HG02610 (cell line): Measurements from ENCODE around the gene PARN.
"Not testable (repeated sequence)": the region's sequence is repeated elsewhere in the genome, so short reads cannot be mapped to it uniquely, and the experiment has no call there.

Source experiments
- ATAC-seq: cut with Tn5 transposase; IDR thresholded peaks from one replicate; pipeline ENCODE4 v1.9.1; 2021; ENCODE audit warnings: mild to moderate bottlenecking, moderate library complexity; ENCODE audit not compliant: unreplicated experiment

PARN gene

DNA sequence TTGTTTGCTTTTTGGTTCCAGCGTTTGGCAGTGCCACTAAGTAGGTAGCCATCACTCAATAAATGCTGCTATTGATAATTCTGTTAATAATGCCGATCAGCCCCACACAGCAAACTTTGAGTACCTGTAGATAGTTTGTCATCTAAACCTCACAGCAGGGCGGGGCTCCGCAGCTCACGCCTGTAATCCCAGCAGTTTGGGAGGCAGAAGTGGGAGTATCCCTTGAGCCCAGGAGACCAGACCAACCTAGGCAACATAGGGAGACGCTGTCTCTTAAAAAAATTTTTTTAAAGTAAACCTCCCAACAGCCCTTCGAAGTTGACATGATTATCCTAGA lies 4.3 kb upstream of the PARN start:
- no peak for ATAC-seq

GRCh38 chr16:14632693-14633569 lies 2.9 kb upstream of the PARN start, which contains the start of gene BFAR:
BFAR (plus strand) TSS chr16:14632951; CDS start chr16:14644347, 11,396 bp downstream.
- peak; percentile 84 for ATAC-seq

DNA sequence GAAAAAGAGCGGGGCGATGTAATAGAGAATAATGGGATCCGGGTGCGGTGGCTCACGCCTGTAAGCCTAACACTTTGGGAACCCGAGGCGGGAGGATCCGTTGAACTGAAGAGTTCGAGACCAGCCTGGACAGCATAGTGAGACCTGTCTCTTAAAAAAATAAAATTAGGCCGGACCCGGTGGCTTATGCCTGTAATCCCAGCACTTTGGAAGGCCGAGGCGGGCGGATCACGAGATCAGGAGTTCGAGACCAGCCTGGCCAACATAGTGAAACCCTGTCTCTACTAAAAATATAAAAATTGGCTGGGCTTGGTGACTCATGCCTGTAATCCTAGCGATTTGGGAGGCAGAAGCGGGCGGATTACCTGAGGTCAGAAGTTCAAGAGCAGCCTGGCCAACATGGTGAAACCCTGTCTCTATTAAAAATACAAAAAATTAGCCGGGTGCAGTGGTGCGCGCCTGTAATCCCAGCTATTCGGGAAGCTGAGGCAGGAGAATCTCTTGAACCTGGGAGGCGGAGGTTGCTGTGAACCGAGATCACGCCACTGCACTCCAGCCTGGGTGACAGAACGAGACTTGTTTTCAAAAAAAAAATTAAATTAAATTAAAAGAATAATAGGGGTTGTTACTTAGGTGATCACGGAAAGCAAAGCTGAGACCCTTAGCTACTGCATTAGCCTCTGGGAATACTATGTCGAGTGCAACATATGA lies 715 bp upstream of the PARN start:
- ATAC-seq, result not testable (repeated sequence)

- peak; percentile 0 for ATAC-seq
Measured at GRCh38 chr16:14629612-14629918, 495 bp downstream of the PARN start.

DNA sequence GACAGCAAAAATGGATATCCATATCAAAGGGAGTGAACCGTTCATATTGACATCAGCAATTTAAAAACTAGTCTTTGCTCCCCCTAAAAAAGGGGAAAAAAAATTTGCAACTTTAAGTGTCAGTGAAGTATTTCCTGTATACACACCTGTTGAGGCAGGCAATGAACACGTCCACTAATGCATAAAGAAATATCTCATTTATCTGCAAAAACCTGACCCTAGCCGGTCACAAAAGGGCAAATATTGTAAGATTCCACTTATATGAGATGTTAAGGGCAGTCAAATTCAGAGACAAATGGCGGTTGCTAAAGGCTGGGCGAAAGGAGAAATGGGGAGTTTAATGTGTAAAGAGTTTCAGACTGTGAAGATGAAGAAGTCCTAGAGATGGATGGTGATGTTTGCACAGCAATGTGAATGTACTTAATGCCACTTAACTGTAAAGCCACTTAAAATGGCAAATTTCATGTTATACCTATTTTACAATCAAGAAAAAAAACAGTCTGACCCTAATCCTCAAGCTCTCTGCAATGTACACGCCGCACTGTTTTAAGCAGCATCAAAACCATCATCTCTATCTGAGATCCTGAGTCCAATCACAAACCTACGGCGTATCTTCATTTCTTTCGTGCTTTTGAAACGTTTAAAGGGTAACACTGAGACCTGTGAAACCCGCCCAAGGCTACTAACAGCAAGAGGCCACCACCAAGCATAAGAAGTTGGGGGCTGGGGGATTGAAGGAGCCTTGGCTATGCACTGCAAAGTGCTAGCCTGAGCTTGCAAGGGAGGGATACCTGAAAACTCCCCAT lies 1.1 kb downstream of the PARN start:
- no peak for ATAC-seq

- ATAC-seq, result no peak
Measured at GRCh38 chr16:14627078-14627477, 3.0 kb downstream of the PARN start.

DNA sequence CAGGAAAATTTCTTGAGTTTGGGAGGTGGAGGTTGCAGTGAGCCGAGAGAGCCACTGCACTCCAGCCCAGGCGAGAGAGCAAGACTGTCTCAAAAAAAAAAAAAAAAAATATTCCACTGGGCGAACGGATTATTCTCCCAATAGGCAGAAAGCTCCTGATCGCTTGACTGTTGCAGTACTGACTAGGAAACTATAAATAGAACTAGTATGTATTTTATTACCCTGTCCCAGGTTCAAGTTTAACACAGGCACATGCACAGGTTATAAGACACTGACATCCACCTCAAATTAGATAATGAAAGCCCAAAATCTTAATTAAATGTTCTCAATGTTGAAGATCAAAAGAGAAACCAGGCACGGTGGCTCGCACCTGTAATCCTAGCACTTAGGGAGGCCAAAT lies 11.5 kb downstream of the PARN start:
- no peak for ATAC-seq

- ATAC-seq, result no peak
Measured at GRCh38 chr16:14616280-14616679, 13.8 kb downstream of the PARN start.

- ATAC-seq, result no peak
Measured at GRCh38 chr16:14613991-14614390, 16.1 kb downstream of the PARN start.

DNA sequence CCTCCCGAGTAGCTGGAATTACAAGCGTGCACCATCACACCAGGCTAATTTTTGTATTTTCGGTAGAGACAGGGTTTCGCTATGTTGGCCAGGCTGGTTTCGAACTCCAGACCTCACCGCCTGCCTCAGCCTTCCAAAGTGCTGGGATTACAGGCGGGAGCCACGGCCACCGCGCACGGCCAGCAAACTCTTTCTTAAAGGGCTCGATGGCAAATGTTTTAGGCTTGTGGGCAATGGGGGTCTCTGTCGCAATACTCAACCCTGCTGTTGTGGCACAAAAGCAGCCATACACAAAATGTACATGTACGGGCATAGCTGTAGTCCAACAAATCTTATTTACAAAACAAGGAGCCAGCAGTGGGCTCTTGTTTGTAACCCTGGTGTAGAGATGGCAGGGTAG lies 18.4 kb downstream of the PARN start:
- no peak for ATAC-seq

DNA sequence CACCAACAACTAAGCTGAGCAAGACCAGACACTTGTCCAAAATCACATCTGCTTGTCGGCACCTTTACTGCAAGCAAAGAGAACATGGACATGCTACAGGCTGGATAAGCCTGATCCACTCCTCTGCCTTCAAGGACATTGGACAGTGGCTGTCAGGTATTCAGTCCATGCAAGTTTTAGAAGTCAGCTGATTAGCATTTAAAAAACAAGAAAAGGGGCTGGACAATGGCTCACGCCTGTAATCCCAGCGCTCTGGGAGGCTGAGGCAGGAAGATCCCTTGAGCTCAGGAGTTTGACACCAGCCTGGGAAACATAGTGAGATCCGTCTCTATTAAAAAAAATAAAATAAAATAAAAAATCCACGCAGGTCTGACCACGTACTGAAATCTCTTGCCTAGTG lies 20.3 kb downstream of the PARN start:
- no peak for ATAC-seq

GRCh38 chr16:14608604-14609003 lies 21.5 kb downstream of the PARN start:
- no peak for ATAC-seq

DNA sequence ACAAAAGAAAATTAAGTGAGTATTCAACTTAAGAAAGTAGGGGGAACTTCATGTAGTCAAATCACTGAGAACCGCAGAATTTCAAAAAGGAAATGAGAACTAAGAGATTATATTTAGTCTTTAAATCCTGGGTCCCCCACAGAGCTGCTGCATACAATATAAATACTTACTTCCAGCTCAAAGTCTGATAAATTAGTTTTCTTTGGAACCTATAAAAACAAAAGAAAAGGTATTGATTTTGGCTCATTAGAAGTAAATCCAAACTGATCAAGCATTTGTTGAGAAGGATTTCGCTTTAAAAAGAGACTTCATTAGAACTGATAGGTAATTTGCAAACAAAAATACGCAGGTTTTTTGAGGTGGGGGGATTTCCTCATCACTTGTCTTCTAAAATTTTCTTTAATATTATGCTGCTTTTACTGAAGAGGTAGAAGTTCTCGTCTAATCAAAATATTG lies 21.9 kb downstream of the PARN start:
- ATAC-seq, result peak; percentile 68

- no peak for ATAC-seq
Measured at GRCh38 chr16:14606102-14606501, 24.0 kb downstream of the PARN start.

GRCh38 chr16:14602443-14602963 lies 27.6 kb downstream of the PARN start:
- no peak for ATAC-seq

- no peak for ATAC-seq
Measured at GRCh38 chr16:14600164-14600563, 29.9 kb downstream of the PARN start.

DNA sequence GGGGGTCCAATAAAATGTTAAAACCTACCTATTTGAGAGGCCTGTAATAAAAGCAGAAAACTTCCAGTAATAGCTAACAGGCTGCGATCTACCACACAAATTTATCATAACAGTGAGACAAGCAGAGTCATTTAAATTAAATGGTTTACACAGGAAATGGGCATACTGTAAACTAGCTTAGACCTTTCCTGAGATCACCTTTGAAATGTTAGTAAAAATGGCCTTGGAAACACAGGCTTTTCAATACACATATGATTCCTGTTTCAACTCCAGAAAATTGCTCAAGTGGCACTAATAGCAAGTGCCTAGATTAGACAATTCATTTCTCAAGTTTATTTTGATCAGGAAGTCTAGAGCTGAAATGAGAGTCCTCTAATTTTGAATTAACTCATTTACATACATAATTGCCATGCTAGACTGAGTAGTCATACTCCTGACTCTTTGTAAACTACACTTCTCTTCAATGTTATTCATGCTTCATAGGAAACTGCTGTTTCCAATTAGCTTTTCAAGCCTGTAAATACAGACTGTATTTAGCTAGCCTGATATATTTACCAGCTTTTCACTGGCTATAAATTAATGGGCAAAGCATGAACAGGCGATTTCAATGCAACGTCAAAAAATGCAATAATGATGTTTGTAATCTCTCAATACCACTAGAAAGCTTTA lies 43.3 kb downstream of the PARN start:
- ATAC-seq, result no peak

DNA sequence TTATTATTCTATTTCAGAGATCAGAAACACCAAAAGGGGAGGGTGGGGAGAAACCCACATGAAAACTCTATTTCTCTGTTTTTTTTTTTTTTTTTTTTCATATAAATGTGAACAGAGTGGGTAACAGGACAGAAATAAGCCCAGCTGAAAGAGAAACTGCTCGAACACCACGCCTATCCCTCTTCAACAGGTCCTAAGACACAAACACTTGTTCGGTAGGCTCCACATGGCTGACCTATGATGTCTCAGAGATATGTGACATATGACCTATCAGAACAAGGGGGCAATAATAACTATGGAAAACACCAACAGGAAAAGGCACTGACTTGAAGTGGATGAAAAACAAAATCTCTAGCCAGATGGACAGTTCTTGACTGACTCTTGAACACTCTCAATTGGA lies 44.8 kb downstream of the PARN start:
- no peak for ATAC-seq

- ATAC-seq, result not testable (repeated sequence)
Measured at GRCh38 chr16:14580926-14581325, 49.1 kb downstream of the PARN start.

DNA sequence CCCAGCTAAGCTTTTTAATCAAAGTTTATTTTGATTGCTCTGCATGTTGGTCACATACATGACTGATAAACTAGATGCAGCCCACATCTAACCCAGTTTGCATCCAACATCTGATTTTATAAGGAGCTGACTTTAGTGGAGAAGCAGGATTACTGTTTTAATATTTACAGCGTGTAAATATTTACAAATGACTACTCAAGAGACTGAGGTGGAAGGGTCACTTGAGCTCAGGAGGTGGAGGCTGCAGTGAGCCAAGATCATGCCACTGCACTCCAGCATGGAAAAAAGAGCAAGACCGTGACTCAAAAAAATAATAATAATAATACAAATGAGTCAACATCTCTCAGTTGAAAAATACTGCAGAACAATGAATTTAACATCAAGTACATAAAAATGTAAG lies 50.8 kb downstream of the PARN start:
- no peak for ATAC-seq

DNA sequence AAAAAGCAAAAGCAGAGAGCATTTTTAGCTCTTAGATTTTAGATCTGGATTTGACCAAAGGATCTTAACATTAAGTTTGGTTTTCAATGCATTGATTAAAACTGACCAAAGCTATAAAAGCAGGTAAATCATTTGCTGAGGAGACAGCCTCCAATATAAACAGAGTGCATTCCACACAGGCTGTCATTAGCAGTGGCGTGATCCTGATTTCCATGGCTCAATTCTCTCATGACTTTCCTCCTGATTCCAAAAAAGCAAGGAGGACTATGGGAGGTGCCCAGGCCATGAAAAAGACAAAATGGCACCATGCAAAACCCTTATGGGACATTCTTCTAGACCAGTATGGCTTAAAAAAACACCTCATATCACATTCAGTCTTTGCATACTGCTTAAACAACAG lies 53.5 kb downstream of the PARN start:
- ATAC-seq, result no peak
